Kidney epithelial cell (primary cell): ENCODE measurements around the gene SNX21. TPM values are rescaled to one million over a fixed set of nuclear protein-coding genes. Genes with fewer than 3 reads are reported as not detected.

Experiments used
- DNase-seq: peaks from one replicate; pipeline ENCODE4 v3.0.0-alpha.2; 2010; ENCODE audit warnings: low read depth
- H3K27me3 ChIP-seq: 2 replicates; pipeline ENCODE4 v1.6.0; 2011; ENCODE audit warnings: low read length; ENCODE audit not compliant: control insufficient read depth, insufficient read depth
- H3K36me3 ChIP-seq: 2 replicates; pipeline ENCODE4 v1.5.1; 2011; ENCODE audit warnings: low read length; ENCODE audit not compliant: control insufficient read depth, insufficient read depth
- H3K4me3 ChIP-seq: 2 replicates; pipeline ENCODE4 v1.5.1; 2011; ENCODE audit warnings: low read depth, mild to moderate bottlenecking, control low read depth, low read length
- CTCF ChIP-seq: IDR thresholded peaks from 2 replicates; pipeline ENCODE4 v1.5.1; 2011; ENCODE audit warnings: mild to moderate bottlenecking, moderate library complexity, low read length, control low read depth, inconsistent platforms; ENCODE audit not compliant: insufficient read depth, poor library complexity, severe bottlenecking
- total RNA-seq: library from RNA; depleted of rRNA; stranded (reverse); fragments of >200 nt; gene quantifications from 2 replicates; pipeline ENCODE4 v1.2.3, GENCODE V29; 2015

SNX21 gene
- total RNA-seq, 1 donor from 2014 or later = 24.7 TPM

- Histone ChIP-seq H3K27me3 (no peaks in the 10 kb centered on the region), H3K4me3 (no peak overlapping the region), H3K36me3 (no peaks in the 10 kb centered on the region)
- TF ChIP-seq CTCF = no peak
- DNase-seq = no peak
Observed at GRCh38 chr20:45859916-45860315, 26.3 kb downstream of the SNX21 start.

GRCh38 chr20:45860560-45861220 lies 27.1 kb downstream of the SNX21 start:
- H3K36me3 ChIP-seq = no peaks in the 10 kb centered on the region
- no peak for TF ChIP-seq CTCF
- DNase-seq = no peak
- H3K27me3 ChIP-seq = no peaks in the 10 kb centered on the region
- H3K4me3 ChIP-seq = no peak overlapping the region

- no peak overlapping the region for H3K4me3 ChIP-seq
- no peak for TF ChIP-seq CTCF
- H3K27me3 ChIP-seq = no peaks in the 10 kb centered on the region
- H3K36me3 ChIP-seq = no peaks in the 10 kb centered on the region
- DNase-seq = no peak
Observed at GRCh38 chr20:45861221-45862075, 27.8 kb downstream of the SNX21 start.

GRCh38 chr20:45863543-45864470 lies 30.2 kb downstream of the SNX21 start:
- no peak overlapping the region for H3K4me3 ChIP-seq
- no peaks in the 10 kb centered on the region for H3K27me3 ChIP-seq
- TF ChIP-seq CTCF = no peak
- no peaks in the 10 kb centered on the region for H3K36me3 ChIP-seq
- no peak for DNase-seq

- DNase-seq = no peak
- TF ChIP-seq CTCF = no peak
- H3K36me3 ChIP-seq = no peaks in the 10 kb centered on the region
- no peaks in the 10 kb centered on the region for H3K27me3 ChIP-seq
- no peak overlapping the region for H3K4me3 ChIP-seq
Observed at GRCh38 chr20:45866454-45866853, 32.9 kb downstream of the SNX21 start.
